HK-2 (cell line): Measurements from ENCODE around the gene FARP1.

Experiments used
- DNase-seq: peaks from one replicate; pipeline ENCODE4 v3.0.0-alpha.2; 2018; ENCODE audit not compliant: unreplicated experiment

FARP1 gene

GRCh38 chr13:98173431-98174152, 30.7 kb downstream of the FARP1 start:
- DNase-seq, result peak; percentile 31

- DNase-seq, result no peak
Measured at GRCh38 chr13:98174307-98174706, 31.4 kb downstream of the FARP1 start.

GRCh38 chr13:98175043-98175442, 32.1 kb downstream of the FARP1 start:
- no peak for DNase-seq

- DNase-seq, result no peak
Measured at GRCh38 chr13:98175823-98176222, 32.9 kb downstream of the FARP1 start.

- no peak for DNase-seq
Measured at GRCh38 chr13:98176777-98177608, 34.1 kb downstream of the FARP1 start, which contains the start of gene RNF113B. RNF113B (minus strand) TSS chr13:98177269; CDS start chr13:98177236, 33 bp downstream.

GRCh38 chr13:98180092-98180491, 37.2 kb downstream of the FARP1 start:
- DNase-seq, result no peak

GRCh38 chr13:98181111-98181815, 38.4 kb downstream of the FARP1 start:
- no peak for DNase-seq

- DNase-seq, result no peak
Measured at GRCh38 chr13:98182153-98182552, 39.3 kb downstream of the FARP1 start.

- no peak for DNase-seq
Measured at GRCh38 chr13:98182589-98182988, 39.7 kb downstream of the FARP1 start.

- DNase-seq, result no peak
Measured at GRCh38 chr13:98184792-98185191, 41.9 kb downstream of the FARP1 start.

- DNase-seq, result no peak
Measured at GRCh38 chr13:98187155-98187964, 44.5 kb downstream of the FARP1 start.

- DNase-seq, result no peak
Measured at GRCh38 chr13:98187965-98188261, 45.0 kb downstream of the FARP1 start.

GRCh38 chr13:98188544-98189166, 45.8 kb downstream of the FARP1 start:
- DNase-seq, result no peak

- no peak for DNase-seq
Measured at GRCh38 chr13:98189841-98190505, 47.1 kb downstream of the FARP1 start.

- no peak for DNase-seq
Measured at GRCh38 chr13:98190889-98191444, 48.1 kb downstream of the FARP1 start.

GRCh38 chr13:98192008-98192407, 49.1 kb downstream of the FARP1 start:
- DNase-seq, result no peak

GRCh38 chr13:98195054-98195791, 52.3 kb downstream of the FARP1 start:
- no peak for DNase-seq

- DNase-seq, result no peak
Measured at GRCh38 chr13:98198683-98199082, 55.8 kb downstream of the FARP1 start.

GRCh38 chr13:98199480-98199879, 56.6 kb downstream of the FARP1 start:
- no peak for DNase-seq
